GM21528 (cell line): ENCODE data around the gene CARHSP1.
"Not testable (repeated sequence)": the region's sequence is repeated elsewhere in the genome, so short reads cannot be mapped to it uniquely, and the experiment has no call there.

Experiments used
- ATAC-seq: cut with Tn5 transposase; IDR thresholded peaks from one replicate; pipeline ENCODE4 v1.9.1; 2021; ENCODE audit warnings: mild to moderate bottlenecking, moderate library complexity; ENCODE audit not compliant: unreplicated experiment, low FRiP score

The CARHSP1 gene

DNA sequence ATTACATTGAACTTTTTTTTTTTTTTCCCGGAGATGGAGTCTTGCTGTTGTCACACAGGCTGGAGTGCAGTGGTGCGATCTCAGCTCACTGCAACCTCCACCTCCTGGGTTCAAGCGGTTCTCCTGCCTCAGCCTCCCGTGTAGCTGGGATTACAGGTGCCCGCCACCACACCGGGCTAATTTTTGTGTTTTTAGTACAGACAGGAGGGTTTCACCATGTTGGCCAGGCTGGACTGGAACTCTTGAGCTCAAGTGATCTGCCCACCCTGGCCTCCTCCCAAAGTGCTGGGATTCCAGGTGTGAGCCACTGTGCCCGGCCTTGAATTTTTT, 5.0 kb upstream of the CARHSP1 start:
- not testable (repeated sequence) for ATAC-seq

DNA sequence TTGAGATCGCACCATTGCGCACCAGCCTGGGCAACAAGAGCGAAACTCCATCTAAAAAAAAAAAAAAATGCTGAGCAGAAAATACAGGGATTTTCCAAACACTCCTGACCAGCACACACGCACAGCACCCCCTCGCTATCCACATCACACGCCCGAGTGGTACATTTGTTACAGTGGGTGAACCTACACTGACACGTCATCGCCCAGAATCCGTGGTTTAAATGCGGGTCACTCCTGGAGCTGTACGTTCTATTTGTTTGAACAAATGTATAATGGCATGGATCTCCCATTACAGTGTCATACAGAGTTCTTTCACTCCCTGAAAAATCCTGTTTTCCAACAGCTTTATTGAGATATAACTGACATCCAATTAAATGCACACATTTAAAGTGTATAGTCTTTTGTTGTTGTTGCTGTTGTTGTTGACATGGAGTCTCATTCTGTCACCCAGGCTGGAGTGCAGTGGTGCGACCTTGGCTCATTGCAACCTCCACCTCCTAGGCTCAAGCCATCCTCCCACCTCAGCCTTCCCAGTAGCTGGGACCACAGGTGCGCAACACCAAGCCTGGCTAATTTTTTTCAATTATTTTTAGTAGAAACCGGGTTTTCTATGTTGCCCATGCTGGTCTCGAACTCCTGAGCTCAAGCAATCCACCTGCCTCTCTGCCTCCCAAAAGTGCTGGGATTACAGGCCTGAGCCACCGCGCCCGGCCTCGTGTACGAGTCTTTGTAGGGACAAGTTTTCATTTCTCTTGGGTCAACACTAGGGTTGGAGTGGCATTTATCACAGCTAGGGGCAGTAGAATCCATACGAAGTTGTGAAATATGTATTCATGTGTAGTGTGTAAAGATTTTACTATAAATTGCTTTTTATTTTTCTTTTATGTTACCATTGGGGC, 4.4 kb upstream of the CARHSP1 start:
- no peak for ATAC-seq

- ATAC-seq: no peak
Measured at GRCh38 chr16:8872071-8872470, 3.3 kb upstream of the CARHSP1 start.

DNA sequence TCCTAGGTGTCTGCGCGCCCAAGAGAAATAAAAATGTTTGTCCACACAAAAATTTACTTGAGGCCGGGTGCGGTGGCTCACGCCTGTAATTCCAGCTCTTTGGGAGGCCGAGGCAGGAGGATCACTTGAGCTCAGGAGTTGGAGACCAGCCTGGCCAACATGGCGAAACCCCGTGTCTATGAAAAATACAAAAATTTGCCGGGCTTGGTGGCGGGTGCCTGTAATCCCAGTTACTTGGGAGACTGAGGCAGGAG, 1.1 kb upstream of the CARHSP1 start:
- not testable (repeated sequence) for ATAC-seq

GRCh38 chr16:8869212-8869987, 594 bp upstream of the CARHSP1 start:
- no peak for ATAC-seq

GRCh38 chr16:8867932-8868415, 832 bp downstream of the CARHSP1 start:
- ATAC-seq: no peak

- ATAC-seq: peak; percentile 5
Measured at GRCh38 chr16:8867216-8867931, 1.4 kb downstream of the CARHSP1 start.

- ATAC-seq: no peak
Measured at GRCh38 chr16:8866884-8867215, 2.0 kb downstream of the CARHSP1 start.

- no peak for ATAC-seq
Measured at GRCh38 chr16:8866118-8866883, 2.5 kb downstream of the CARHSP1 start.

- no peak for ATAC-seq
Measured at GRCh38 chr16:8865145-8865882, 3.5 kb downstream of the CARHSP1 start.

GRCh38 chr16:8864480-8865110, 4.2 kb downstream of the CARHSP1 start:
- no peak for ATAC-seq

- ATAC-seq: no peak
Measured at GRCh38 chr16:8863594-8864424, 5.0 kb downstream of the CARHSP1 start.

- no peak for ATAC-seq
Measured at GRCh38 chr16:8862309-8863130, 6.3 kb downstream of the CARHSP1 start.

DNA sequence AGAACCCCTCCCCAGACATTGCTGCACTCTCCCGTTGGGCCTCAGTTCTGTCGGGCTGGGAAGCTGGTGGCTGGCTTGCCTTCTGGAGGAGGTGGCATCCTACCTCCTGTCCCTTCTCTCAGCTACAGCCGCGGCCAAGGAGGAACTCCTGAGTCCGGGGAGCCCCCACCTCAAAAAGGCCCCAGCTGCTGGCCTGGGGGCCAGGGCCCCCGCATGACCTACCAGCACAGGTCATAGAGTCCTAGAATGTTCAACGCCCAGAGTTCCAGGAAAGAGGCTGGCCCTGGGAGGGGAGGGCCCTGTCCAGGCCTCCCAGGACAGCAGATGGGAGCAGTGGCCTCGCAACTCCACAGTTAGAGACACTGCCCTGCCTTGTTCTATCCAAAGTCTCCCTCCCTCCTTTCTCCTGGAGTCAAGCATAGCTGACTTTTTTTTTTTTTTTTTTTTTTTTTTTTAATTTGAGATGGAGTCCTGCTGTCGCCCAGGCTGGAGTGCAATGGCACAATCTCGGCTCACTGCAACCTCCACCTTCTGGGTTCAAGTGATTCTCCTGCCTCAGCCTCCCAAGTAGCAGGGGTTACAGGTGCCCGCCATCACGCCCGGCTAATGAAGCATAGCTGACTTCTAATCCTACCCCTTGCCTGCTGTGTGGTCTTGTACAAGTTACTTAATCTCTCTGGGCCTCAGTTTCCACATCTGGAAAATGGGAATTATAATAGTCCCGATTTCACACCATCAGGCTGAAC, 7.1 kb downstream of the CARHSP1 start:
- ATAC-seq: no peak

DNA sequence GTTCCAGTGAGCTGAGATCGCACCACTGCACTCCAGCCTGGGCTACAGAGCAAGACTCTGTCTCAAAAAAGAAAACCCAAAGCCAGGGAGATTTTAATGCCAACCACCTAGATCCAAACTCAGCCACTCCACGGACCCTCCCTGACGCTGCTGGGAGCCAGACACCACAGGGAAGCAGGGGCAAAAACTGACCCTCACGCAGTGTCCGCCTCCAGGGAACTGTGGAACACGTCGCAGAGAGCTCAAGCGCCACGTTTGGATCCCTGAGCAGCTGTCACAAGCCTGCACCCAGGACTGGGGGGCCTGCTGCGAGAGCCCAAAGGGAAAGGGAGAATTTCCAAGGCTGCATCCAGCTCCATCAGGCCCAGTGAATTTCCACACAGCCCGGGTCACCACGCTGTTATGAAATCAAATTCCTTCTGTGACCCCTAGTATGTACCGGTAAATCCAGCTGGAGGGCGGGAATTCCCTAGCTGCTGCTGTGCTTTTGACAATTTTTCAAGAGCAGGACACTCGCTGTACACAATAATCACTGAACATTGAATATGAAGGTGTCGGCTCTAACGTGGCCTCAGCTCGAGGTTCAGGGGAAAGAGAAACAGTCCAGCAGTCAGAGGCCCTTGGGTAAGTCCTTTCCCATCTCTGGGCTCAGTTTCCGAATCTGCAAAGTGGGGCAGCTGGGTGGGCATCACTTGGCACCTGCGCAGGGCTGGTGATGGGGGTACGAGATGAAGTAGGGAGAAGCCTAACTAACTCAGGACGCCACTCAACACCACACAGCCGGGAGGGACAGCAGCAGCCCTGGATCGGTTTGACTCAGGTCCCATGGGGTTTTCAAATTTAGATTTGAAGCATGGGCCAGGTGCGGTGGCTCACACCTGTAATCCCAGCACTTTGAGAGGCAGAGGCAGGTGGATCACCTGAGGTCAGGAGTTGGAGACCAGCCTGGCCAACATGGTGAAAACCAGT, 8.6 kb downstream of the CARHSP1 start:
- ATAC-seq: no peak
